PC-9 (cell line): ENCODE measurements around the gene CUEDC2. TPM values are rescaled to one million over a fixed set of nuclear protein-coding genes. Genes with fewer than 3 reads are reported as not detected.

Source experiments
- BruUV-seq: library from RNA; stranded (reverse); fragments of 400-500 nt; replicated peaks from 2 replicates; lab custom pipeline; 2021; lab: Mats Ljungman, UMichigan
- CTCF ChIA-PET: fragments of 300-600 bp; sonication (Branson Sonifier 250); formaldehyde crosslinking; loops from one replicate; lab custom pipeline; 2022; ENCODE audit warnings: antibody characterized with exemption; lab: Charles Lee
- POLR2A ChIA-PET: fragments of 300-600 bp; sonication (Branson Sonifier 250); formaldehyde crosslinking; loops from one replicate; lab custom pipeline; 2022; ENCODE audit warnings: antibody characterized with exemption; ENCODE audit not compliant: unreplicated experiment; lab: Charles Lee
- DNase-seq, 2 experiments: peaks; one replicate each; pipeline versions ENCODE4 v3.0.0 to v3.0.0-alpha.2; 2015 to 2022; ENCODE audit warnings: mixed read lengths in 1 of 2
- H2AFZ ChIP-seq: fragments of 200-600 bp; sonication (generic); 2 replicates; pipeline ENCODE4 v1.8.1; 2017; ENCODE audit warnings: antibody characterized with exemption
- H3F3A ChIP-seq: fragments of 200-600 bp; sonication (generic); 2 replicates; pipeline ENCODE4 v1.8.1; 2017; ENCODE audit warnings: antibody characterized with exemption, mild to moderate bottlenecking, low read depth; ENCODE audit not compliant: insufficient read depth
- H3K27ac ChIP-seq: fragments of 200-600 bp; sonication (generic); 2 replicates; pipeline ENCODE4 v1.6.1; 2016; ENCODE audit warnings: mixed run types
- H3K27me3 ChIP-seq: fragments of 200-600 bp; sonication (generic); 2 replicates; pipeline ENCODE4 v1.6.1; 2016; ENCODE audit warnings: low read depth, mixed run types; ENCODE audit not compliant: insufficient read depth
- H3K36me3 ChIP-seq: fragments of 200-600 bp; sonication (generic); 2 replicates; pipeline ENCODE4 v1.6.1; 2016; ENCODE audit warnings: low read depth, mixed run types
- H3K4me1 ChIP-seq: fragments of 200-600 bp; sonication (generic); replicated peaks from 2 replicates; pipeline ENCODE4 v1.6.1; 2016; ENCODE audit warnings: mixed run types; ENCODE audit not compliant: insufficient read depth
- H3K4me2 ChIP-seq: fragments of 200-600 bp; sonication (generic); 2 replicates; pipeline ENCODE4 v1.6.1; 2017; ENCODE audit warnings: mixed run types
- H3K4me3 ChIP-seq: fragments of 200-600 bp; sonication (generic); 2 replicates; pipeline ENCODE4 v1.6.1; 2016; ENCODE audit warnings: mixed run types
- H3K79me2 ChIP-seq: fragments of 200-600 bp; sonication (generic); 2 replicates; pipeline ENCODE4 v1.6.1; 2017; ENCODE audit warnings: low read depth, mixed run types
- H3K9me2 ChIP-seq: fragments of 200-600 bp; sonication (generic); 2 replicates; pipeline ENCODE4 v1.8.1; 2017; ENCODE audit warnings: mild to moderate bottlenecking; ENCODE audit not compliant: insufficient read depth
- H3K9me3 ChIP-seq: fragments of 200-600 bp; sonication (generic); 2 replicates; pipeline ENCODE4 v1.8.1; 2016; ENCODE audit warnings: low read depth; ENCODE audit not compliant: insufficient read depth
- H4K20me1 ChIP-seq: fragments of 200-600 bp; sonication (generic); 2 replicates; pipeline ENCODE4 v1.8.1; 2017; ENCODE audit not compliant: insufficient read depth
- CTCF ChIP-seq: fragments of 200-600 bp; sonication (generic); conservative IDR thresholded peaks from 2 replicates; pipeline ENCODE4 v1.6.1; 2017; ENCODE audit warnings: mixed run types, antibody characterized with exemption, mild to moderate bottlenecking, moderate library complexity
- EZH2 ChIP-seq: fragments of 200-600 bp; sonication (generic); IDR thresholded peaks from 2 replicates; pipeline ENCODE4 v1.8.0; 2017; ENCODE audit warnings: antibody characterized with exemption, low read depth
- intact Hi-C: fragments of 100-400 bp; cut with micrococcal nuclease; formaldehyde crosslinking; loops from one replicate; pipeline ENCODE4 v1.10.0; 2022; ENCODE audit not compliant: unreplicated experiment
- total RNA-seq: library from RNA; stranded (reverse); gene quantifications from 2 replicates; pipeline ENCODE4 v1.2.3, GENCODE V29; 2021

The CUEDC2 gene
- total RNA-seq, 1 experiment from 2014 or later = 46.2 TPM

- ChIA-PET CTCF (no interaction called here), POLR2A (interaction anchor here (0.5 to 0.8 kb wide), 4 partner anchors 11 to 276 kb away, joined by 3 to 10 read pairs (median 6); partner anchors contain the start of gene FBXL15)
- peak overlapping the region; percentile 77 for H3K4me3 ChIP-seq
- intact Hi-C loops = no loop called here
- peak; percentile 50 to 82 for DNase-seq
- no peaks in the 10 kb centered on the region for H3K36me3 ChIP-seq
- H3F3A ChIP-seq = peaks cover 7% of the 10 kb centered on the region; the same call in 1 of the 2 replicates
- H4K20me1 ChIP-seq = no peaks in the 10 kb centered on the region
- TF ChIP-seq EZH2 (no peak), CTCF (no peak)
- H3K27me3 ChIP-seq = no peaks in the 10 kb centered on the region
- H3K4me1 ChIP-seq = peaks cover 17% of the 10 kb centered on the region
- peak overlapping the region; percentile 59 for H3K27ac ChIP-seq
- no TSS peak for BruUV-seq
- H3K9me2 ChIP-seq = no peaks in the 10 kb centered on the region
- peak overlapping the region; percentile 78 for H3K4me2 ChIP-seq
- H2AFZ ChIP-seq = peak overlapping the region; percentile 80
- no peaks in the 10 kb centered on the region for H3K9me3 ChIP-seq
- peaks cover 20% of the 10 kb centered on the region for H3K79me2 ChIP-seq
Observed at GRCh38 chr10:102450374-102451104, 18.2 kb upstream of the CUEDC2 start.

- CTCF ChIA-PET = no interaction called here
Observed at GRCh38 chr10:102450124-102450373, 17.7 kb upstream of the CUEDC2 start.

More at GRCh38 chr10:102450124-102450373, 17.7 kb upstream of the CUEDC2 start:
- Histone ChIP-seq H3K27me3 (no peaks in the 10 kb centered on the region), H3K4me2 (peak overlapping the region; percentile 78), H2AFZ (peak overlapping the region; percentile 80), H3F3A (peaks cover 7% of the 10 kb centered on the region; the same call in 1 of the 2 replicates), H3K4me1 (peaks cover 17% of the 10 kb centered on the region), H4K20me1 (no peaks in the 10 kb centered on the region), H3K9me3 (no peaks in the 10 kb centered on the region), H3K36me3 (no peaks in the 10 kb centered on the region), H3K79me2 (peaks cover 20% of the 10 kb centered on the region), H3K9me2 (no peaks in the 10 kb centered on the region), H3K27ac (peak overlapping the region; percentile 59), H3K4me3 (peak overlapping the region; percentile 77)
- TSS peak; percentile 41 for BruUV-seq
- DNase-seq = no peak
- TF ChIP-seq CTCF = no peak
- no peak for TF ChIP-seq EZH2
- intact Hi-C loops = no loop called here
- POLR2A ChIA-PET = interaction anchor here (0.6 to 0.8 kb wide), 2 partner anchors 253 to 276 kb away, joined by 5 to 7 read pairs; no protein-coding TSS in a partner anchor
